NCI-H460 (cell line): ENCODE data around the gene PSENEN. TPM values are rescaled to one million over a fixed set of nuclear protein-coding genes. Genes with fewer than 3 reads are reported as not detected.
"Not testable (repeated sequence)": the region's sequence is repeated elsewhere in the genome, so short reads cannot be mapped to it uniquely, and the experiment has no call there.

Experiments
- DNase-seq: peaks from one replicate; pipeline ENCODE4 v3.0.0-alpha.2; 2016; ENCODE audit warnings: low read depth; ENCODE audit errors: extremely low read depth
- total RNA-seq: library from RNA; depleted of rRNA; stranded (reverse); fragments of >200 nt; shearing (Covaris generic); gene quantifications from 2 replicates; pipeline ENCODE4 v1.2.3, GENCODE V29; 2014

The PSENEN gene
- total RNA-seq, 1 experiment from 2014 or later: 63.8 TPM

DNA sequence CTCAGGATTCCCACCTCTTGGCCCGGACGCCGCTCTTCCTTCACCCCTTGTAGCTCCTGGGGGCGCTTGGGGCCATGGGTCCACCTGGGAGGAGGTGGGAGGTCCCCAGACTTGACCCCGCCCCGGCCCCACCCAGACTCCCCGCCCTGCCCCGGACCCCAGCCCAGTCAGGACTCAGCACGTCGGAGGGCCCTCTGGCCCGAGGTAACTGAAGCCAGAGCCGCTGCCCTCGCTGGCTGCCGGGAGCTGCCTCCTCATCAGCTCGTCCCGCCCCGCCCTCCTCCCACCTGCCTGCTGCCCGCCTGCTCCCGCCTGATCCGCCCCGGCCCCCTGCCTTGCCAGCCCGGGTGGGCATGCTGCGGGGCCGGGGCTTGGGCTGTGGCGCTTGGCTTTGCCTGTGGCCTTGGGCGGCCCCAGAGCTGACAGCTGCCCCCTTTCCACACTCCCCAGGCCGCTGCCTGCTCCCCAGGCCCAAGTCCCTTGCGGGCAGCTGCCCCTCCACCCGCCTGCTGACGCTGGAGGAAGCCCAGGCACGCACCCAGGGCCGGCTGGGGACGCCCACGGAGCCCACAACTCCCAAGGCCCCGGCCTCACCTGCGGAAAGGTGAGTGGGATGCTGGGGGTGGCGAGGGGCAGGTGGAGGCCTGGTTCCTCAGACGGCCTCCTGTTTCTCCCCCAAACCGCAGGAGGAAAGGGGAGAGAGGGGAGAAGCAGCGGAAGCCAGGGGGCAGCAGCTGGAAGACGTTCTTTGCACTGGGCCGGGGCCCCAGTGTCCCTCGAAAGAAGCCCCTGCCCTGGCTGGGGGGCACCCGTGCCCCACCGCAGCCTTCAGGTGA, 39.3 kb downstream of the PSENEN start:
- no peak for DNase-seq

DNA sequence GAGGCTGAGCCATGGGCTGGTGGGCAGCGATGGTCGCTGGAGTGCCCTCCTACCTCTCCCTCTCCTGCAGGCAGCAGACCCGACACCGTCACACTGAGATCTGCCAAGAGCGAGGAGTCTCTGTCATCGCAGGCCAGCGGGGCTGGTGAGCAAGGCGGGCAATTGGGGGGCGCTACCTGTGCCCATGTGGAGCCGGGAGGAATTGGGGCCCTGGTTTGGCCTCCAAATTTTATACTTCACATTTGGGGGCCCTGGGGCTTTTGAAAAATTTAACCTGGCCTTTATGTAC, 39.8 kb downstream of the PSENEN start:
- no peak for DNase-seq

DNA sequence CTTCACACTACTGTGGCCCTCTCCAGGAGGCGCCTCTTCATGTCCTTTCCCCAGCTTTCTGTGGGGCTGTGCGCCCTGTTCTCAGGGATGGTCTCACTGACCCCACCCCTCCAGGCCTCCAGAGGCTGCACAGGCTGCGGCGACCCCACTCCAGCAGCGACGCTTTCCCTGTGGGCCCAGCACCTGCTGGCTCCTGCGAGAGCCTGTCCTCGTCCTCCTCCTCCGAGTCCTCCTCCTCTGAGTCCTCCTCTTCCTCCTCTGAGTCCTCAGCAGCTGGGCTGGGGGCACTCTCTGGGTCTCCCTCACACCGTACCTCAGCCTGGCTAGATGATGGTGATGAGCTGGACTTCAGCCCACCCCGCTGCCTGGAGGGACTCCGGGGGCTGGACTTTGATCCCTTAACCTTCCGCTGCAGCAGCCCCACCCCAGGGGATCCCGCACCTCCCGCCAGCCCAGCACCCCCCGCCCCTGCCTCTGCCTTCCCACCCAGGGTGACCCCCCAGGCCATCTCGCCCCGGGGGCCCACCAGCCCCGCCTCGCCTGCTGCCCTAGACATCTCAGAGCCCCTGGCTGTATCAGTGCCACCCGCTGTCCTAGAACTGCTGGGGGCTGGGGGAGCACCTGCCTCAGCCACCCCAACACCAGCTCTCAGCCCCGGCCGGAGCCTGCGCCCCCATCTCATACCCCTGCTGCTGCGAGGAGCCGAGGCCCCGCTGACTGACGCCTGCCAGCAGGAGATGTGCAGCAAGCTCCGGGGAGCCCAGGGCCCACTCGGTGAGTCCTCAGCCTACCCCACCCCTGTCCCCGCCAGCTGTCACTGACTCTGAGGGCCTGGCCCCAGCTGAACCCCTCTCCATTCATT, 41.1 kb downstream of the PSENEN start:
- no peak for DNase-seq

DNA sequence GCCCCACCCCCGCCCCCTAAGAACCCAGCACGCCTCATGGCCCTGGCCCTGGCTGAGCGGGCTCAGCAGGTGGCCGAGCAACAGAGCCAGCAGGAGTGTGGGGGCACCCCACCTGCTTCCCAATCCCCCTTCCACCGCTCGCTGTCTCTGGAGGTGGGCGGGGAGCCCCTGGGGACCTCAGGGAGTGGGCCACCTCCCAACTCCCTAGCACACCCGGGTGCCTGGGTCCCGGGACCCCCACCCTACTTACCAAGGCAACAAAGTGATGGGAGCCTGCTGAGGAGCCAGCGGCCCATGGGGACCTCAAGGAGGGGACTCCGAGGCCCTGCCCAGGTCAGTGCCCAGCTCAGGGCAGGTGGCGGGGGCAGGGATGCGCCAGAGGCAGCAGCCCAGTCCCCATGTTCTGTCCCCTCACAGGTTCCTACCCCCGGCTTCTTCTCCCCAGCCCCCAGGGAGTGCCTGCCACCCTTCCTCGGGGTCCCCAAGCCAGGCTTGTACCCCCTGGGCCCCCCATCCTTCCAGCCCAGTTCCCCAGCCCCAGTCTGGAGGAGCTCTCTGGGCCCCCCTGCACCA, 41.9 kb downstream of the PSENEN start:
- no peak for DNase-seq

DNA sequence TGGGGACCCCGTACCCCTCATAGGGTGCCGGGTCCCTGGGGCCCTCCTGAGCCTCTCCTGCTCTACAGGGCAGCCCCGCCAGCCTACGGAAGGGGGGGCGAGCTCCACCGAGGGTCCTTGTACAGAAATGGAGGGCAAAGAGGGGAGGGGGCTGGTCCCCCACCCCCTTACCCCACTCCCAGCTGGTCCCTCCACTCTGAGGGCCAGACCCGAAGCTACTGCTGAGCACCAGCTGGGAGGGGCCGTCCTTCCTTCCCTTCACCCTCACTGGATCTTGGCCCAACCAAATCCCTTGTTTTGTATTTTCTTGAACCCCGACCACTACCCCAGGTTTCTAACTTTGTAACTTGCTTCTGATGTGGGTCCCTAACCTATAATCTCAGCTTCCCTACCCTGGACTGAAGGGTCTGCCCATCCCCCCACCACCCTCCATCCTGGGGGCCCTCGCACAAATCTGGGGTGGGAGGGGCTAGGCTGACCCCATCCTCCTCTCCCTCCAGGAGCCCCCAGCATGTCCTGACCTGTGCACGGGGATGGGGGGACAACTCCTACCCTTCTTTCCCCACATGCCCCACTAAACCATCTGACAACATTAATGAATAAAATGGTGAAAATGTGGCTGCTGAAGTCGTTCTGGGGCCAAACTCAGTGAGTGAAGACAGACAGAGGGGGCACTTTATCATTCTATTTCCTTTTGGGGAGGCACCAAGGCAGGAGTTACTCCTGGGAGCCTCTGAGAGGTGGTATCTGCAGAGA, 42.9 kb downstream of the PSENEN start:
- no peak for DNase-seq

DNA sequence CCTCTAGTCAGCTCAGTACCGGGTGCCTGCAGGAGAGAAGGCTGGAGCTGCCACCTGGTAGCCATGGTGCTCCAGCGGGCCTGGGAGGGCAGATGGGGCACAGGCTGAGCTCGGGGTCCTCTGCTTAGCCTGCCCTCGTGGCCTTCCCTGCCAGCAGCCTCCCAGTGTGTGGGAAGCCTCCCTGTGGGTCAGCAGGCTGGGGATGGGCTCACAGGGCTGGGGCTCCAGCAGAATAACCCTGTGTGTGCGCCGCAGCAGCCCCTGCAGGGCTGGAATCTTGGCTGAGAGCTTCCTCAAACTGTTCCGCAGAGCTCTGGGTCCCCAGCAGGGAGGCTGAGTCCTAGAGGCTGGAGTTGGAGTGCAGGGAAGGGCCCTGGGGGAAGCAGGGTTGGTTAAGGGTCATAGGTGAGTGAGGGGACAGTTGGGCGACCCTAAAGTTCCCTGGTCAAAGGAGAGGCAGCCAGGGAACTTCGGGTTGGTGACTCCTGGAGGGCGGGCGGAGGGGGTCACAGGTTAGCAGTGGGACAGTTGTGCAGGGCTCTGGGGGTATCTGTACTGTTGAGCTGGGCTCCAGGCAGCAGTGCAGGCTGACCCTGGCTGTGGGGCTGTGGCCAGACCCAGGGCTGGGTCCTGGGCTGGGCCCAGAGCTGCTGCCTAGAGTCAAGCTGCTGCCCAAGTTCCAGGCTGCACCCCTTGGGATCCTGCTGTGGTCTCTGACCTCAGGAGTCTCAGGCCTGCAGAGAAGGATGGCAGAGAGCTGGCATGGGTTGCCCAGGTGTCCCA, 43.9 kb downstream of the PSENEN start:
- DNase-seq: no peak

DNA sequence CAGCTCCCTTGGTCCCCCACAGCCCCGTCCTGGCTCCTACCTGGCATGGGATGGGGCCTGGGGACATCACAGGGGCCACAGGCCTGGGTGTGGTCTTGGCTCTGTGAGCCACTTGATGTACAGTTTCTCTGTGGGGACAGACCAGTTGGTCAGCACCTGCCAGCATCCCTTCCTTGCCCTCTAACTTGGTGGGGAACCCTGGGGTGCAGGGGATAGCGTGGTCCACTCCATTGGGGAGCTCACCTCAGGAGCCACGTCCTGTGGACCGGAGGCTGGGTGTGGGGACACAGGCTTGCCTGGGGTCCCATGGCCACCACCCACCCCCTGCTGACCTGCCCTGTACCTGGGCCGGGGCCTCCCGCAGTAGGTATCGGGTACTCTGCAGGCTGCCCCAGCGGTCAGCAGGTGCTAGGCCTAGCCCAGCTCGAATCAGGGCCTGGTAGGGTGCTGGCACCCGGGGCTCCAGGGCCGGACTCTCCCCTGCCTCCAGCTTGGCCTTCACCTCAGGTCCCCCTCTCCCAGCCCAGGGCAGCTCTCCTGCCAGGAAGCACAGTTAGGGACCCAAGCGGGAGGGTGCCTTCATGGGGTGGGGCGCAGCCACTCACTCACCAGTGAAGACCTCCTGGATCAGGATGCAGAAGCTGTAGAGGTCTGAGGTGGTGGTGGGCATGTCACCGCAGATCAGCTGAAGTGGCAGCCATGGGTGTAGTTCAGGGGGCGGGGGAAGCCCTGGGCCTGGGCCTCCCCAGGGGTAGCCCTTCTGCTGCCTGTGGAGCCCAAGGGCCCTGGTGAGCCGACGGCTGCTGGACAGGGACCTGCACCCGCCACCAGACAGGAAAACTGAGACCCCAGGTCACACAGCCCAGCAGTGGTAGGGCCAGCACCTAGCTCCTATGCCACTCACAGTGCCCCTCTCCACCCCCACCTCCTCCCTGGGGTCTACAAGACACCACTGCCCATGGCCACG, 44.8 kb downstream of the PSENEN start:
- no peak for DNase-seq

DNA sequence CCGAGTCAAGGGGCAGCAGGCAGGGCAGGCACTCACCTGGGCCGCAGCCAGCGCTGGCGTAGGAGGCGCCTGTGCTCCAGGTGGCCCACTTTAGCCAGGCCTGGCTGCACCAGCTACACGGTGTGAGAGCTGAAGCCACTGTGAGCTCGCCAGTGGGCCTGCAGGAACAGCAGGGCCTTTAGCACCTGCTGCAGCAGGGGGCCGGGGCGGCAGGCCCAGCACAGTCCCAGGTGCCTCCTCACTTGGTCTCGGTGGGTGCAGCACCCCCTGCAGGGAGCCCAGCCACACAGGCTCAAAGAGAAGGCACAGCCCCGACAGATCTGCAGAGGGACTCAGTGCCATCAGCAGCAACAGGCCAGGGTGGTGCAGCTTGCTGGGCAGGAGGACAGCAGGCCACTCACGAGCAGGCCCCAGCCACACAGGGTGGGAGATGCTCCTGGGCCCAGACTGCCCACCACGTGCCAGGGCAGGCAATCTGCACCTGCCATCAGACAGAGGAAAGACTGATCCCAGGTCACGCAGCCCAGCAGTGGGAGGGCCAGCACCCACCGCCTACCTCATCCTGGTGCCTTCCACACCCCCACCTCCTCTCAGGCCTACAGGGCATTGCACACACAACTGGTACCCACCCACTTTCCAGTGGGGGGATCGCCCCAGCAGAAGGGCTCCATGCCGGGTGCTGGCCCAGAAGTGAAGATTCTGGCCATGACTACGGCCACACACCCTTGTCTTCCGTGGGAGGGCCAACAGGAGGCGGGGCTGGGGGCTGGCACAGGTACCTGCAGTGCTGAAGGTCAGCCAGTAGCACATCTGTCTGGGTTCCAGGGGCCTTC, 45.7 kb downstream of the PSENEN start:
- no peak for DNase-seq

DNA sequence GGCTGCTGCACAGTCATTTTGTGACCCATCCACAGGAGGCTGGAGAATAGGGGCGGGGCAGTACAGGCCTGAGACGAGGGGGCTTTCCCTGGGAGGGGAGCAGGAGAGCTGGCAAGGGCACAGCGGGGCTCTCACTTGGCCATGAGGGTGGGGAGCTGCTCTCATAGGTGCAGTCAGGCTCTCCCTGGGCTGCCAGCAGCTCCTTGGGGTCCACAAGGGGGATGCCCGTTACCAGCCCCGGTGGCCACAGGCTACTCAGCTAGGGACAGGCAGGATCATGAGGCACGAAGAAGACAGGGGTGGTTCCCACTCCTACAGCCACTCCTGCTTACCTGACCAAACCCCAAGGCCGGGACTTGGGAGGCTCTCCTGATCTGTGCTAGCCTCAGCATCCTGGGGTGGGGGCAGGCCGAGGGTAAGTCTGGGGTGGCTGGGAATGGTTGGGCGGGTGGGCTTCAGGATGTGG, 46.4 kb downstream of the PSENEN start:
- no peak for DNase-seq

DNA sequence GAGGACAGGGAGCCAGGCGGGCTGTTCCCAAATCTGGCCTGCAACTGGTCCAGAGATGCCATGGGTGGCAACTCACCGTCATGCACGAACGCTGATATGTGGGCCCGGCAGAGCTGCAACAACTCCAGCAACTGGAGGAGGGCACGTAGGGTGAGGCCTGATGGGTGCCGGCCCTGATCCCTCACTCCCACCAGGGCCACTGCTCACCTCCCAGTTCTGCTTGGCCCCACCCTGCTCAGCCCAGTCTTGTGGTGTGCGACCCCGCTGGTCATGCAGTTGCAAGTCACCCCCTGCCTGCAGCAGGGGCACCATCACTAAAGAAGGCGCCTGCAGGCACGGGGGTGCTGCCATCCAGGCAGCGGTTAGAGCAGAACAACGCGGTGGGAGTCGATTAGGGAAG, 46.9 kb downstream of the PSENEN start:
- no peak for DNase-seq

DNA sequence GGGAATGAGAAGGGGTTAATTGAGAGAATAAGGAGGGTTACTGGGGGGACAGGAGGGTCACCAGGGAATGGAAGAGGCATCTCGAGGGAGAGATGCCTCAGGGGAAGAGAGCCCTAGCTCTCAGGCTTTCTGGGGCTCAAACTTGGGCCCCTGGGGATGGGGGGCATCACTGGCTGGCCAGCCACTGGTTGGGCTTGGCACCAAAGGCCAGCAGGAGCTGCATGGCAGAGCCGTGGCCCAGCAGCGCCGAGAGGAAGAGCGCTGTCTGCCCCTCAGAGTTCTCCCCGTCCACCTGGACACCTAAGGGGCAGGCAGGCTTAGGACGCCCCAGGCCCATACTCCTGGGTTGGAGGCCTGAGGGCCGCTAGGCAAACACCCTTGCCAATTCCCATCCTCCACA, 47.4 kb downstream of the PSENEN start:
- no peak for DNase-seq

DNA sequence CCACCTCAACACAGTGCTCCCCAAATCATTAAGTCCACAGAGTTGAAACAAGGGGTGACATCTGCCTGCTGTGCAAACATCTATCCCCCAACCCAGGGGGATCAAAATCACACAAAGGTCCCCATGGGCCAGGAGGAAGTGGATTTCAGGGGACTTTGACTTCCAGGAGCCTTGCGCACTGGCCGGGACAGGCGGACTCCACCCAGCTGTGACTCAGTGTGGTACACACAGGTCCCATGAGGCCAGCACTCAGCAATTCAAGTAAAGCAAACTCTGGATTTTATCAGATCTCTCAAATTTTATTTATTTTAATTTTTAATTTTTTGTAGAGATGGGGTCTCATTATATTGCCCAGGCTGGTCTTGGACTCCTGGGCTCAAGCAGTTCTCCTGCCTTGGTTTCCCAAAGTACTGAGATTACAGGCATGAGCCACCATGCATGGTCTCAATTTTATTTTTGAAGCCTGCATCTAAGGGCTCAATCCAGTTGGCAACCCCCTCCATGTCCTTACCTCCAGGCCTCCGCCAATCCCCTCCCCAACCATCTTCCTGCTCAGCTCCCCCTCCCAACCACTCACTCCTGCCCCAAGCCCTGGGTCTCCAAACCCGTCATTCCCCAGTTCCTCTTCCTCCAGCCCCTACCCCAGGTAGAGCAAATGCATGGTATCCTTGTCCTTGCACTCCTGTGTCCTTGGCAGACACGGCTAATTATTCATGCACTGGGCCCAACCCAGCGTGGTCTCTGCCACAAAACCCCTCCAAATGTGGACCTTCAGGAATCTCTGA, 48.1 kb downstream of the PSENEN start:
- no peak for DNase-seq

DNA sequence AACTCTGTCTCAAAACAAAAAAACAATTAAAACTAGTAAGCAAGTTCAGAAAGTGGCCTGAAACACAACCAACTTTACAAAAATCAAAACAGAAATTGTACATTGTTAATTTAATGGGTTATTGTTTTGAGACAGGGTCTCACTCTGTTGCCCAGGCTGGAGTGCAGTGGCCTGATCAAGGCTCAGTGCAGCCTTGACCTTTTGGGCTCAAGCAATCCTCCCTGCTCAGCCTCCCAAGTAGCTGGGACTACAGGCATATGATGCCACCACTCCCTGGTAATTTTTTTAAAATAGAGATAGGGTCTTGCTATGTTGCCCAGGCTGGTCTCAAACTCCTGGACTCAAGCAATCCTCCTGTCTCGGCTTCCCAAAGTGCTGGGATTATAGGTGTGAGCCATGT, 50.1 kb downstream of the PSENEN start:
- DNase-seq: not testable (repeated sequence)
